ENCODE data around the gene BBS1.

Gene BBS1

GRCh38 chr11:66477263-66478201 is 32.9 kb upstream of the BBS1 start:
- no peak for DNase-seq (ENCODE audit: low read depth in 2 of 2)

- DNase-seq (ENCODE audit: low read depth in 2 of 2): no peak
These were observed 31.6 kb upstream of the BBS1 start for GRCh38 chr11:66478729-66479393.

GRCh38 chr11:66479394-66480116 is 30.9 kb upstream of the BBS1 start:
- no peak for DNase-seq (ENCODE audit: low read depth in 2 of 2)

- DNase-seq (ENCODE audit: low read depth in 2 of 2): peak; percentile 89 to 94
These were observed 30.1 kb upstream of the BBS1 start, which contains the start of gene DPP3 for GRCh38 chr11:66480117-66480938. TSS of gene DPP3 (plus strand) at chr11:66480434. CDS start at chr11:66482201, 1,767 bp downstream.

- no peak for DNase-seq (ENCODE audit: low read depth in 2 of 2)
These were observed 25.5 kb upstream of the BBS1 start for GRCh38 chr11:66484806-66485380.

GRCh38 chr11:66488957-66489356 is 21.5 kb upstream of the BBS1 start:
- no peak for DNase-seq (ENCODE audit: low read depth in 2 of 2)

- DNase-seq (ENCODE audit: low read depth in 2 of 2): no peak
These were observed 20.8 kb upstream of the BBS1 start for GRCh38 chr11:66489636-66490035.

- no peak for DNase-seq (ENCODE audit: low read depth in 2 of 2)
These were observed 19.0 kb upstream of the BBS1 start for GRCh38 chr11:66491315-66491935.

- no peak for DNase-seq (ENCODE audit: low read depth in 2 of 2)
These were observed 18.1 kb upstream of the BBS1 start for GRCh38 chr11:66492161-66492865.

GRCh38 chr11:66493130-66493529 is 17.3 kb upstream of the BBS1 start:
- no peak for DNase-seq (ENCODE audit: low read depth in 2 of 2)

GRCh38 chr11:66494458-66494857 is 16.0 kb upstream of the BBS1 start:
- DNase-seq (ENCODE audit: low read depth in 2 of 2): no peak

GRCh38 chr11:66494935-66495334 is 15.5 kb upstream of the BBS1 start:
- no peak for DNase-seq (ENCODE audit: low read depth in 2 of 2)

GRCh38 chr11:66495401-66495854 is 15.0 kb upstream of the BBS1 start:
- no peak for DNase-seq (ENCODE audit: low read depth in 2 of 2)

- no peak for DNase-seq (ENCODE audit: low read depth in 2 of 2)
These were observed 13.2 kb upstream of the BBS1 start for GRCh38 chr11:66497206-66497605.

- DNase-seq (ENCODE audit: low read depth in 2 of 2): no peak
These were observed 11.9 kb upstream of the BBS1 start for GRCh38 chr11:66498506-66498905.

- DNase-seq (ENCODE audit: low read depth in 2 of 2): no peak
These were observed 5.1 kb upstream of the BBS1 start for GRCh38 chr11:66505276-66505816.

- no peak for DNase-seq (ENCODE audit: low read depth in 2 of 2)
These were observed 1.3 kb upstream of the BBS1 start for GRCh38 chr11:66509131-66509561.

- no peak for DNase-seq (ENCODE audit: low read depth in 2 of 2)
These were observed 530 bp downstream of the BBS1 start for GRCh38 chr11:66510990-66511339.

GRCh38 chr11:66523611-66524010 is 13.2 kb downstream of the BBS1 start:
- no peak for DNase-seq (ENCODE audit: low read depth in 2 of 2)

Data from stimulated activated CD8-positive, alpha-beta memory T cell treated with anti-CD3 and anti-CD28 coated beads, Interleukin-7, amount 100 ng/mL, for 4 hours (primary cell).